GM12878 (cell line): ENCODE results near the gene MUC12. TPM values are rescaled to one million over a fixed set of nuclear protein-coding genes. Genes with fewer than 3 reads are reported as not detected.

Experiments
- ATAC-seq: fragments of 200-7000 bp; cut with Tn5 transposase; 3 replicates; pipeline ENCODE4 v1.9.1; 2020; ENCODE audit warnings: mild to moderate bottlenecking, moderate library complexity
- BruUV-seq: library from RNA; stranded (reverse); fragments of 400-500 nt; replicated peaks from 2 replicates; lab custom pipeline; 2021; lab: Mats Ljungman, UMichigan
- CTCF ChIA-PET: fragments of 300-600 bp; sonication (Branson Sonifier 250); formaldehyde crosslinking; extraction: SDS; loops from one replicate; lab custom pipeline; 2021; ENCODE audit warnings: inconsistent platforms; lab: Yijun Ruan, JAX
- POLR2A ChIA-PET: fragments of 350-600 bp; formaldehyde crosslinking; extraction: SDS; loops from one replicate; lab custom pipeline; 2021; ENCODE audit warnings: inconsistent platforms; lab: Charles Lee
- RAD21 ChIA-PET: fragments of 300-600 bp; sonication (Branson Sonifier 250); formaldehyde crosslinking; loops from one replicate; lab custom pipeline; 2023; ENCODE audit warnings: antibody characterized with exemption; ENCODE audit not compliant: unreplicated experiment; lab: Charles Lee
- SMC1A ChIA-PET: fragments of 300-600 bp; sonication (Branson Sonifier 250); formaldehyde crosslinking; loops from one replicate; lab custom pipeline; 2023; ENCODE audit not compliant: unreplicated experiment, uncharacterized antibody; lab: Charles Lee
- DNase-seq: peaks from one replicate; pipeline ENCODE4 v3.0.0-alpha.2; 2011; ENCODE audit warnings: low read depth, low spot score
- FAIRE-seq: peaks from 3 replicates; lab custom pipeline; 2011; peaks lifted over from hg19 to GRCh38; lab: Jason Lieb, UNC
- H2AFZ ChIP-seq: 2 replicates; pipeline ENCODE4 v1.6.0; 2011; ENCODE audit warnings: low read depth, low read length, control low read depth; ENCODE audit not compliant: control insufficient read depth
- H3K27ac ChIP-seq: 2 replicates; pipeline ENCODE4 v1.5.1; 2011; ENCODE audit warnings: control low read depth; ENCODE audit not compliant: control insufficient read depth, insufficient read depth
- H3K27me3 ChIP-seq, 2 experiments: replicated peaks in 1 of 2; 2 replicates each; pipeline versions ENCODE4 v1.6.0 to v1.6.1; 2011; ENCODE audit warnings: low read length in 1 of 2; ENCODE audit not compliant: control insufficient read depth in 2 of 2, insufficient read depth in 2 of 2
- H3K36me3 ChIP-seq, 2 experiments: 2 replicates each; pipeline ENCODE4 v1.5.1; 2011; ENCODE audit warnings: low read length in 1 of 2; ENCODE audit not compliant: control insufficient read depth in 2 of 2, insufficient read depth in 2 of 2
- H3K4me1 ChIP-seq: 2 replicates; pipeline ENCODE4 v1.6.1; 2011; ENCODE audit warnings: mild to moderate bottlenecking, low read length, moderate library complexity, mixed read lengths; ENCODE audit not compliant: control insufficient read depth, insufficient read depth
- H3K4me2 ChIP-seq: 2 replicates; pipeline ENCODE4 v1.6.0; 2011; ENCODE audit warnings: control low read depth; ENCODE audit not compliant: control insufficient read depth, insufficient read depth
- H3K4me3 ChIP-seq: fragments of 200-600 bp; sonication (generic); 2 replicates; pipeline ENCODE4 v1.5.1; 2016
- H3K79me2 ChIP-seq: 2 replicates; pipeline ENCODE4 v1.6.0; 2011; ENCODE audit warnings: low read length; ENCODE audit not compliant: control insufficient read depth, insufficient read depth
- H3K9ac ChIP-seq: 2 replicates; pipeline ENCODE4 v1.8.0; 2011; ENCODE audit warnings: low read length, control low read depth, mixed read lengths; ENCODE audit not compliant: control insufficient read depth, insufficient read depth
- H3K9me3 ChIP-seq: replicated peaks from 3 replicates; pipeline ENCODE4 v1.5.1; 2011; ENCODE audit warnings: mild to moderate bottlenecking, low read length; ENCODE audit not compliant: control insufficient read depth, insufficient read depth
- H4K20me1 ChIP-seq: 2 replicates; pipeline ENCODE4 v1.6.0; 2011; ENCODE audit not compliant: control insufficient read depth, insufficient read depth
- DPF2 ChIP-seq: fragments of 450-650 bp; IDR thresholded peaks from 2 replicates; pipeline ENCODE4 v1.6.1; 2017; ENCODE audit warnings: mild to moderate bottlenecking
- HDAC2 ChIP-seq: fragments of 200-600 bp; sonication (generic); IDR thresholded peaks from 2 replicates; pipeline ENCODE4 v1.6.1; 2017
- PBX3 ChIP-seq: IDR thresholded peaks from 2 replicates; pipeline ENCODE4 v1.6.1; 2011; ENCODE audit warnings: mild to moderate bottlenecking, low read depth, low read length, moderate library complexity; ENCODE audit not compliant: insufficient replicate concordance
- WGBS: methylation state at CpG from one replicate; pipeline ENCODE4 v1.1.6; 2016; ENCODE audit warnings: low lambda C conversion rate; ENCODE audit not compliant: insufficient replicate concordance, insufficient coverage; ENCODE audit errors: missing lambda C conversion rate; 5-methylcytosine and 5-hydroxymethylcytosine counted together
- in situ Hi-C: fragments of 300-500 bp; cut with MboI; formaldehyde crosslinking; loops from 9 replicates; pipeline ENCODE4 v1.14.3; 2018; ENCODE audit warnings: mixed read lengths
- intact Hi-C: fragments of 100-400 bp; cut with micrococcal nuclease; formaldehyde crosslinking; loops from one replicate; pipeline ENCODE4 v1.14.2; 2022; ENCODE audit not compliant: unreplicated experiment
- polyA plus RNA-seq, 11 experiments: library from polyadenylated mRNA; depleted of rRNA in 4 of 11; unstranded in 6 of 11; stranded (reverse) in 5 of 11; fragments of >200 nt; fragmentation: Nextera tagmentation in 4 of 11; fragmentation: Illumina TruSeq in 1 of 11; extraction: Ambion mirVana in 4 of 11; extraction: Trizol in 1 of 11; gene quantifications; 1 replicate in 1 of 11; 2 replicates in 10 of 11; pipeline versions ENCODE4 v1.2.1 to v1.2.3, GENCODE V29; 2011 to 2016; ENCODE audit warnings: inconsistent platforms in 2 of 11, missing spikeins in 2 of 11, low read depth in 1 of 11
- total RNA-seq, 4 experiments: library from RNA; depleted of rRNA in 3 of 4; stranded (reverse); fragments of >200 nt in 3 of 4; fragmentation: Illumina TruSeq in 1 of 4; extraction: Trizol in 1 of 4; gene quantifications; 2 replicates each; pipeline versions ENCODE4 v1.2.1 to v1.2.3, GENCODE V29; 2013 to 2021
- TF ChIP-seq, protein P1 (sequence below): IDR thresholded peaks from 2 replicates; pipeline ENCODE4 v1.6.1; 2011; ENCODE audit warnings: low read depth, low read length, improper control_type of control experiment, borderline replicate concordance
- TF ChIP-seq, protein P2 (sequence below): fragments of 450-650 bp; IDR thresholded peaks from 2 replicates; pipeline ENCODE4 v1.6.1; 2017; ENCODE audit warnings: low read depth, mild to moderate bottlenecking, moderate library complexity
- TF ChIP-seq, protein P3 (sequence below): IDR thresholded peaks from 2 replicates; pipeline ENCODE4 v1.6.1; 2012; ENCODE audit warnings: improper control_type of control experiment, low read depth, low read length; ENCODE audit not compliant: insufficient replicate concordance

The MUC12 gene
- total and polyA plus RNA-seq, 10 of the 15 experiments (the other 5 are each of a cell fraction or from before 2014, with no cell fraction given), result 1.7 to 4.5 (median 2.6) TPM

- TF ChIP-seq PBX3, result peak; percentile 36
- TF ChIP-seq HDAC2, result no peak
- TF ChIP-seq, protein P1, sequence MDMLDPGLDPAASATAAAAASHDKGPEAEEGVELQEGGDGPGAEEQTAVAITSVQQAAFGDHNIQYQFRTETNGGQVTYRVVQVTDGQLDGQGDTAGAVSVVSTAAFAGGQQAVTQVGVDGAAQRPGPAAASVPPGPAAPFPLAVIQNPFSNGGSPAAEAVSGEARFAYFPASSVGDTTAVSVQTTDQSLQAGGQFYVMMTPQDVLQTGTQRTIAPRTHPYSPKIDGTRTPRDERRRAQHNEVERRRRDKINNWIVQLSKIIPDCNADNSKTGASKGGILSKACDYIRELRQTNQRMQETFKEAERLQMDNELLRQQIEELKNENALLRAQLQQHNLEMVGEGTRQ, result no peak
- TF ChIP-seq, all 136 proteins: peak for 44
These were observed 47.9 kb downstream of the MUC12 start (continued) for GRCh38 chr7:101017064-101017777.

DNA sequence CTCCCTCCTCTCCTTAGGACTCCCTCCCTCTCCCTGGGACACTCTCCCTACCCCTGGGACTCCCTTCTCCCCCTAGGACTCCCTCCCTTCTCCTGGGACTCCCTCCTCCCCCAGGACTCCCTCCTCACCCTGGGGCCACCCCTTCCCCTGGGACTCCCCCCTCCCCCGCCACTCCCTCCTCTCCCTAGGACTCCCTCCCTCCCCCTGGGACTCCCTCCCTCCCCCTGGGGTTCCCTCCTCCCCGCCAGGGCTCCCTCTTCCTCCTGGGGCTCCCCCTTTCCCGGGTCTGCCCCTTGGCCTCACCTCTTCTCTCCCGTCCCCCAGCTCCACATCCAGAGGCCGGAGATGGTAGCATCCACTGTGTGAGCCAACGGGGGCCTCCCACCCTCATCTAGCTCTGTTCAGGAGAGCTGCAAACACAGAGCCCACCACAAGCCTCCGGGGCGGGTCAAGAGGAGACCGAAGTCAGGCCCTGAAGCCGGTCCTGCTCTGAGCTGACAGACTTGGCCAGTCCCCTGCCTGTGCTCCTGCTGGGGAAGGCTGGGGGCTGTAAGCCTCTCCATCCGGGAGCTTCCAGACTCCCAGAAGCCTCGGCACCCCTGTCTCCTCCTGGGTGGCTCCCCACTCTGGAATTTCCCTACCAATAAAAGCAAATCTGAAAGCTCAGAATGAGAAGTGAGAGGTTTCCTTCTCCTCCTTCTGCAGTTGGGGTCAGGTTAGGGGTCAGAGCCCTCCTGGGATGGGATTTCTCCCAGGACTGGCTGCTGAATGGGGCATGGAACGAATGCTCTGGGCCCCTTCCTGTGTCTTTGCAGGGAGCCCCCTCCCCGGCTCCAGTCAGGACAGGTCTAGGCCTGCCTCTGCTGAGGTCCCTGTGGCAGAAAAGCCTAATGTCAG lies 49.2 kb downstream of the MUC12 start:
- peak overlapping the region; percentile 53; the same call in 1 of the 2 replicates for H3K9ac ChIP-seq
- ChIA-PET CTCF (interaction anchor here (1.1 to 1.3 kb wide), 2 partner anchors 36 to 124 kb away, joined by 3 read pairs; no protein-coding TSS in a partner anchor), SMC1A (interaction anchor here (1.3 kb wide), 1 partner anchor 40 kb away, joined by 4 read pairs; no protein-coding TSS in a partner anchor), POLR2A (interaction anchor here (0.6 to 1.3 kb wide), 5 partner anchors 86 to 1878 kb away, joined by 3 to 7 read pairs (median 3); partner anchors contain the start of gene UFSP1), RAD21 (interaction anchor here (0.7 to 1.7 kb wide), 6 partner anchors 40 to 198 kb away, joined by 3 to 5 read pairs (median 4); partner anchors contain the start of gene TRIM56)
- H3K4me1 ChIP-seq, result peaks cover 15% of the 10 kb centered on the region
- in situ Hi-C loops (no loop called here), intact Hi-C loops (no loop called here)
- FAIRE-seq (peak; percentile 71), ATAC-seq (peak; percentile 65), DNase-seq (no peak)
- H3K9me3 ChIP-seq, result no peaks in the 10 kb centered on the region
- H3K79me2 ChIP-seq, result no peaks in the 10 kb centered on the region; the same call in none of the 2 replicates
- peak overlapping the region; percentile 69 for H3K27ac ChIP-seq
- no peaks in the 10 kb centered on the region; a peak in 1 of 4 replicates for H3K36me3 ChIP-seq
- WGBS, result 3% methylated on average over 10 of the region's 14 CpGs
- BruUV-seq, result no TSS peak
- no peaks in the 10 kb centered on the region for H3K27me3 ChIP-seq
- peak overlapping the region; percentile 33 for H2AFZ ChIP-seq
- H3K4me2 ChIP-seq, result peak overlapping the region; percentile 77
- no peaks in the 10 kb centered on the region for H4K20me1 ChIP-seq
- peak overlapping the region; percentile 70 for H3K4me3 ChIP-seq
- no peak for TF ChIP-seq PBX3
- TF ChIP-seq, protein P2, sequence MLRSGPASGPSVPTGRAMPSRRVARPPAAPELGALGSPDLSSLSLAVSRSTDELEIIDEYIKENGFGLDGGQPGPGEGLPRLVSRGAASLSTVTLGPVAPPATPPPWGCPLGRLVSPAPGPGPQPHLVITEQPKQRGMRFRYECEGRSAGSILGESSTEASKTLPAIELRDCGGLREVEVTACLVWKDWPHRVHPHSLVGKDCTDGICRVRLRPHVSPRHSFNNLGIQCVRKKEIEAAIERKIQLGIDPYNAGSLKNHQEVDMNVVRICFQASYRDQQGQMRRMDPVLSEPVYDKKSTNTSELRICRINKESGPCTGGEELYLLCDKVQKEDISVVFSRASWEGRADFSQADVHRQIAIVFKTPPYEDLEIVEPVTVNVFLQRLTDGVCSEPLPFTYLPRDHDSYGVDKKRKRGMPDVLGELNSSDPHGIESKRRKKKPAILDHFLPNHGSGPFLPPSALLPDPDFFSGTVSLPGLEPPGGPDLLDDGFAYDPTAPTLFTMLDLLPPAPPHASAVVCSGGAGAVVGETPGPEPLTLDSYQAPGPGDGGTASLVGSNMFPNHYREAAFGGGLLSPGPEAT, result peak; percentile 94
- peak; percentile 81 for TF ChIP-seq DPF2
- TF ChIP-seq, protein P3, sequence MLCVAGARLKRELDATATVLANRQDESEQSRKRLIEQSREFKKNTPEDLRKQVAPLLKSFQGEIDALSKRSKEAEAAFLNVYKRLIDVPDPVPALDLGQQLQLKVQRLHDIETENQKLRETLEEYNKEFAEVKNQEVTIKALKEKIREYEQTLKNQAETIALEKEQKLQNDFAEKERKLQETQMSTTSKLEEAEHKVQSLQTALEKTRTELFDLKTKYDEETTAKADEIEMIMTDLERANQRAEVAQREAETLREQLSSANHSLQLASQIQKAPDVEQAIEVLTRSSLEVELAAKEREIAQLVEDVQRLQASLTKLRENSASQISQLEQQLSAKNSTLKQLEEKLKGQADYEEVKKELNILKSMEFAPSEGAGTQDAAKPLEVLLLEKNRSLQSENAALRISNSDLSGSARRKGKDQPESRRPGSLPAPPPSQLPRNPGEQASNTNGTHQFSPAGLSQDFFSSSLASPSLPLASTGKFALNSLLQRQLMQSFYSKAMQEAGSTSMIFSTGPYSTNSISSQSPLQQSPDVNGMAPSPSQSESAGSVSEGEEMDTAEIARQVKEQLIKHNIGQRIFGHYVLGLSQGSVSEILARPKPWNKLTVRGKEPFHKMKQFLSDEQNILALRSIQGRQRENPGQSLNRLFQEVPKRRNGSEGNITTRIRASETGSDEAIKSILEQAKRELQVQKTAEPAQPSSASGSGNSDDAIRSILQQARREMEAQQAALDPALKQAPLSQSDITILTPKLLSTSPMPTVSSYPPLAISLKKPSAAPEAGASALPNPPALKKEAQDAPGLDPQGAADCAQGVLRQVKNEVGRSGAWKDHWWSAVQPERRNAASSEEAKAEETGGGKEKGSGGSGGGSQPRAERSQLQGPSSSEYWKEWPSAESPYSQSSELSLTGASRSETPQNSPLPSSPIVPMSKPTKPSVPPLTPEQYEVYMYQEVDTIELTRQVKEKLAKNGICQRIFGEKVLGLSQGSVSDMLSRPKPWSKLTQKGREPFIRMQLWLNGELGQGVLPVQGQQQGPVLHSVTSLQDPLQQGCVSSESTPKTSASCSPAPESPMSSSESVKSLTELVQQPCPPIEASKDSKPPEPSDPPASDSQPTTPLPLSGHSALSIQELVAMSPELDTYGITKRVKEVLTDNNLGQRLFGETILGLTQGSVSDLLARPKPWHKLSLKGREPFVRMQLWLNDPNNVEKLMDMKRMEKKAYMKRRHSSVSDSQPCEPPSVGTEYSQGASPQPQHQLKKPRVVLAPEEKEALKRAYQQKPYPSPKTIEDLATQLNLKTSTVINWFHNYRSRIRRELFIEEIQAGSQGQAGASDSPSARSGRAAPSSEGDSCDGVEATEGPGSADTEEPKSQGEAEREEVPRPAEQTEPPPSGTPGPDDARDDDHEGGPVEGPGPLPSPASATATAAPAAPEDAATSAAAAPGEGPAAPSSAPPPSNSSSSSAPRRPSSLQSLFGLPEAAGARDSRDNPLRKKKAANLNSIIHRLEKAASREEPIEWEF, result peak; percentile 56
